ENCODE data around the gene HIBCH.
"Not testable (repeated sequence)": the region's sequence is repeated elsewhere in the genome, so short reads cannot be mapped to it uniquely, and the experiment has no call there.

The HIBCH gene

GRCh38 chr2:190186238-190186637 is 133.4 kb downstream of the HIBCH start:
- no peak for DNase-seq (ENCODE audit: low read depth)

GRCh38 chr2:190185380-190185779 is 134.2 kb downstream of the HIBCH start:
- DNase-seq (ENCODE audit: low read depth), result no peak

GRCh38 chr2:190184460-190184859 is 135.2 kb downstream of the HIBCH start:
- no peak for DNase-seq (ENCODE audit: low read depth)

- no peak for DNase-seq (ENCODE audit: low read depth)
These were observed 136.1 kb downstream of the HIBCH start for GRCh38 chr2:190183539-190183938.

GRCh38 chr2:190182071-190182524 is 137.5 kb downstream of the HIBCH start:
- DNase-seq (ENCODE audit: low read depth), result no peak

GRCh38 chr2:190181123-190181669 is 138.4 kb downstream of the HIBCH start:
- DNase-seq (ENCODE audit: low read depth), result no peak

- DNase-seq (ENCODE audit: low read depth), result no peak
These were observed 139.1 kb downstream of the HIBCH start for GRCh38 chr2:190180313-190181122.

GRCh38 chr2:190179754-190180312 is 139.8 kb downstream of the HIBCH start:
- DNase-seq (ENCODE audit: low read depth), result no peak

GRCh38 chr2:190178066-190178722 is 141.4 kb downstream of the HIBCH start:
- no peak for DNase-seq (ENCODE audit: low read depth)

GRCh38 chr2:190177249-190178040 is 142.2 kb downstream of the HIBCH start:
- DNase-seq (ENCODE audit: low read depth), result no peak

- DNase-seq (ENCODE audit: low read depth), result no peak
These were observed 146.2 kb downstream of the HIBCH start for GRCh38 chr2:190173392-190173791.

GRCh38 chr2:190170673-190171072 is 149.0 kb downstream of the HIBCH start:
- DNase-seq (ENCODE audit: low read depth), result no peak

GRCh38 chr2:190169221-190170072 is 150.2 kb downstream of the HIBCH start:
- no peak for DNase-seq (ENCODE audit: low read depth)

- no peak for DNase-seq (ENCODE audit: low read depth)
These were observed 151.9 kb downstream of the HIBCH start for GRCh38 chr2:190167702-190168101.

GRCh38 chr2:190165491-190165890 is 154.1 kb downstream of the HIBCH start:
- no peak for DNase-seq (ENCODE audit: low read depth)

GRCh38 chr2:190162851-190163250 is 156.8 kb downstream of the HIBCH start:
- DNase-seq (ENCODE audit: low read depth), result no peak

GRCh38 chr2:190159453-190159852 is 160.2 kb downstream of the HIBCH start:
- peak; percentile 43 for DNase-seq (ENCODE audit: low read depth)

- DNase-seq (ENCODE audit: low read depth), result no peak
These were observed 160.7 kb downstream of the HIBCH start for GRCh38 chr2:190158798-190159434.

GRCh38 chr2:190157613-190158528 is 161.8 kb downstream of the HIBCH start:
- not testable (repeated sequence) for DNase-seq (ENCODE audit: low read depth)

Data from GM04504 (cell line).